GM19324 (cell line): ENCODE results near the gene GABRB1.

Experiments used
- ATAC-seq: cut with Tn5 transposase; IDR thresholded peaks from one replicate; pipeline ENCODE4 v1.9.1; 2021; ENCODE audit warnings: mild to moderate bottlenecking, moderate library complexity; ENCODE audit not compliant: unreplicated experiment, low FRiP score

GABRB1 gene

DNA sequence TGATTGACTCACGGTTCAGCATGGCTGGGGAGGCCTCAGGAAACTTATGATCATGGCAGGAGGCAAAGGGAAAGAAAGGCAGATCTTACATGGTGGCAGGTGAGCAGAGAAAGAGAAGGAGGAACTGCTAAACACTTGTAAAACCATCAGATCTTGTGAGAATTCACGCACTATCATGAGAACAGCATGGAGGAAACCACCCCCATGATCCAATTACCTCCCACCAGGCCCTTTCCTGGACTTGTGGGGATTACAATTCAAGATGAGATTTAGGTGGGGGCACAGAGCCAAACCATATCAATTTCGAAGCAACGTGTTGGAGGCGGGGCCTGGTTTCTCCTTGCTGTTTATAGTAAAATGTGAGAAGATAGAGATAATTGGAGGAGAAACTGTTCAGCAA is 167.4 kb downstream of the GABRB1 start:
- ATAC-seq = no peak

DNA sequence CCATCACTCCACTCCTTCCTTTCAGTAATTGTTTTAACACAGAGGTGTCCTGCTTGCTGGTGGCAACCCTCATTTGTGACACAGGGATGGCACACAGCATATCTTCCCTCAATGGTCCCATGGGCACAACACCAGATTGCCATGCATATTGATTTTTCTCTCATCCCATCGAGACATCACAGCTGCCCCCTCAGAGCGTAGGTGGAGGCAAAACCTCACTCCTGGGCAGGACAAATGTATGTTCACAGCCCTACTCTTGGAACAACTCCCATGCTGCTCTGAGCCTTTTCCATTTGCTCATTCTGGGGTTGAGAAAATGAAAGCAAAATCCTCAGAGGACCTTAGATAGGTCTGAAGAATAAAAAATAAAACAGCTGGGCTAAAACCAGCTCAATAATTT is 172.2 kb downstream of the GABRB1 start:
- no peak for ATAC-seq

DNA sequence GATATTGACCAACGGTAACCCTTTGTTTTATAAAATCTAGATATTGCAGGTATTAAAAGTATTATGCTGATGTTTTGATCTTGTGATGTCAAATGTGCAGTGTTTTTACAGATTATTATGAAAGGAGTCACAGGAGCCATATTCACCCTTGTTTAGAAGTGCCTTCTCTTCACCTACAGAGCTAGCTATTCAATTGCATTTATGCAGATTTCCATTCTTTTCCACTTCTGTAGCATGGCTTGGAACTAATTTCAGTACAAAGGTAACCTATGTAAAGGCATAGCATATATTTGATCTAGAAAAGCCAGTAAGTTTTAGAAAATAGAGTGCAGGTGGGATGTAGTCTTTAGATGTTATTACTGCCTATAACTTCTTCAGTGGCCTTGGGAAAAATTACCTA is 176.2 kb downstream of the GABRB1 start:
- ATAC-seq = no peak

DNA sequence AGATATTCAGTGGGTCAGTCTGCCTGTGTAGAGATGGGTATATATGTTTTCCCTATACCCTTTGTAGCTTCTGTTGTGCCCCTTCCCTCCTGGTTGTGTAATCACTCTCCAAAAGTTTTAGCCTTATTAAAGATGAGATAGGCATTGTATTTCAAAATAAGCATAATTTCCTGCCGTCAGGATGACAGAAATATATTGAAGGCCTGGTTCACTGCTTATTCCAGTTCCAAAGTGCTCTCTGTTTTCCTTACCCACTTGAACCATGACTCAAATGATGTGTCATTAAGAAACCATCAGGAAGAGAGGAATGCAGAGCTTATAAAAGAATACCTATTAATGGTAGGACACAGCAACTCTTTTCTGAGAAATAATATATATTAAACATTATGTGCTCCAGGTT is 178.5 kb downstream of the GABRB1 start:
- no peak for ATAC-seq

DNA sequence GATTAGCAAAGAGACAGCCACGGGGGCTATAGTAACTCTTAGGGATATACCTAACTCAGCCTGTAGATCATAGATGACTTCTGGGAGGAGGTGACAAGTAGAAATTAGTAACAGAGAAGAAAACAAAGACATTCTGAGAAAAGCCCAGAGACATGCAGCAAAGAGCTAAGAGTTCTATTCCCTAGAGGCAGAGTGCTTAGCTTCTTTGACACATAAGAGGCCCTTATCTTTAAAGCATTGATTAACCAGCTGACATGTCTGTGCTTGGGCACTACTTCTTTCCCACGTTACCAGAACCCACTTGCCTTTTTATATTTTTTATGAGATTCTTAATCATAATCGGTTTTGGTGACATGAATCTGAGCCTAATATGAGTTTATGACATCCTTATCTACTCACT is 179.5 kb downstream of the GABRB1 start:
- ATAC-seq = no peak

DNA sequence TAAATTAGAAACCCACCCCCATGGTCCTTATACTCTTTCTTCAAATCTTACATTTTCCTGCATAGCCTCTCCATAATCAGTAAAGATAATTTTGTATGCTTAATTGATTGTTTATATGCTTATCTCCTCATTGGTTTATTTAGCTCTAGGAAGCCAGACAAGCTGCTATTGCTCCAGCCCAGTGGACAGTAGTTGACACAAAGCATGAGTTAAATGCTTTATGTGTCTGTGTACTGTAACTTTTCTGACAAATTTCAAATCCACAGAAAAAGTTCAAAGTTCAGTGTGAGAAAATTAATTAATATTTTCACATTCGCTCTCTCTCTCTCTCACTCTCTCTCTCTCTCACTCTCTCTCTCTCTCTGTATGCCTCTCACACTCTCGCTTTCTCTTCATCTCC is 181.7 kb downstream of the GABRB1 start:
- ATAC-seq = no peak

DNA sequence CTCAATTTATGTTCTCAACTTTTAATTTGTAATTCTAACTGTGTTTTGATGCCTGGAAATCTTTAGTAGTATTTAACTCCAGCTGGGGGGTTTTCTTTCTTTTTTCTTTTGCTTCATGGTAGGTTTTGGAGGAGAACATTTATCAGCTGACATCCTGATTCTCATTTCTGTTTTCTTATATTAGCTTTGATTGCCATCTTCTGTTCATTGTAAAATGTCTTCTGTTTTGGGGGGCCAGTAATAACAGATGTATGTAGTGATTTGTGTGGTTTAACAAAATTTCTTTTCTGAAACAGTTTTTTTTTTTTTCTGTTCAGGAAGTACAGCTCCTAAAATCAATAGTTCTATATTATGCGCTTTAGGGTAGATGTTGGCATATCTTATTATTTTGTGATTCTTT is 182.2 kb downstream of the GABRB1 start:
- no peak for ATAC-seq

DNA sequence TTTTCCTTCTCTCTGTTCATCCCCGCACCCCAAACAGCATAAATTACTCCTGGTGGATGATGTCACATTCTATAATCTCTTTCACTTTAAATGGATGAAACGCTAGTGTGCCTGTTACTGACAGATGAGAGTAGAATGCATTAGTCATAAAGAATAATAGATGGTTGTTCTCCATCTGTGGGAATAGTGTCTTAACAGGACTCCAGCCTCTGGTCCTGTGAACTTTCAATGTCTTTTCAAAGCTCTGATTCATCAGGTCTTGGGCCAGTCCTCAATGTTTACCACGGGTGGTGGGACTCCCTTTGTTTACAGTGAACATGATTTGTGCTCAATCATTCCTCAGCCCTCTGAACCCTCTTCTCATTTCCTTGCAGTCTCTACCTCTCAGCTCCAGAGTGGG is 182.6 kb downstream of the GABRB1 start:
- ATAC-seq = no peak

DNA sequence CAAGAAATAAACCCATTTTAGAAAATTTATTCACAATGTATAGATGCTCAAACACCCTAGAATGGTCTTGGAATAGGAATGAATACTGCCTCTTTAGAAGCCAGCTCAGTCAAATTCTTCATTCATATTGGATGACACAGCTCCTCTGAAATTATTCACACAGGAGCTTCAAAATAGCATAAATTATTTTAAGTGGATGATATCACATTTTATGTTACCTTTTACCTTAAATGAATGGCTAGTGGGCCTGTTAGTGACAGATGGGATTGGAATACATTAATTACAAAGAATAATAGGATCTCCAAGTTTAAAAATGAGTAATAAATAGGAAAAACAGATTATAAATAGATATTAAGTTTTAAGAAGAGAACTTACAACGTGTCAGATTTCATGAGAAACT is 184.4 kb downstream of the GABRB1 start:
- no peak for ATAC-seq

DNA sequence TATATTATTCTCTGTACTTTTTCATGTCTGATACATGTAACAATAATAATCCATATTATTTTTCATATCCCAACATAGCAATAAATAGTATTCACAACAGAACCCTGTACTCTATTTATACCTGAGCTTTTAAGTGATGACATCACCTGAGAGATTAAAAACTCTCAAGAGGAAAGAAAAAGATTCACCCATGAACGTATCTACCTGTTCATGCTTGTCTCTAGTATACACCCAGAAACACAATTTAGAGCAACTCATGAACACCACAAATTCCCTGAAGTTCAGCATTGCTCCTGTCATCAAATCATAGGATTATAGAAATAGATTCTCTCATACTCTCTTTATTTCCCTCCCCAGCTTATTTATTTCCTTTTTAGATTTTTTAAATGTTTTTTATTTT is 185.9 kb downstream of the GABRB1 start:
- ATAC-seq = no peak

DNA sequence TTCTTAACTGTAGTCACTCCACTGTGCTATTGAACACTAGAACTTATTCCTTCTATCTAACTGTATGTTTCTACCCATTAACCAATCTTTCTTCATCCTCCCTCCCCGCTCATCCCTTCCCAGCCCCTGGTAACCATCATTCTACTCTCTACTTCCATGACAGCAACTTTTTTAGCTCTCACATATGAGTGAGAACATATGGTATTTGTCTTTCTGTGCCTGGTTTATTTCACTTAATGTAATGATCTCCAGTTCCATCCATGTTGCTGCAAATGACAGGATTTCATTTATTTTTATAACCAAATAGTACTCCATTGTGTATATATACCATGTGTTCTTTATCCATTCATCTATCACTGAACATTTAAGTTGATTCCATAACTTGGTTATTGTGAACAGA is 186.5 kb downstream of the GABRB1 start:
- no peak for ATAC-seq

DNA sequence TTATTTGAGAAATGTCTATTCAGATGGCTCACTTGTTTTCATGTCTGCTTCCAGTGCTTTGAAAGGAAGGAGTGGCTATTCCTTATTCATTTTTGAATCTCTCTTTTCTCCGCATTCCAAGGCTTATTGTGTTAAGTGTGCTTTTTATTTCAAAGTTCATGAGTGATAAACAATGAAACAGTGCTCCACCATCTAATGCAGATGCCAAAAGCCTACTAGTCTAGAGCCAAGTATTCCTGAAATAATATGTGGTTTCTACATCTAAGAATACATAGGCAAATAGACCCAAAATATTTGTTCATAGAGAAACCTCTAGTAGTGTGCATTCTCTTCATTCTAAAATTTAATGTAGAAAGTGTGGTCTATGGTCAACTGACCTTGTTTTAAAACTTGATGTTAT is 187.3 kb downstream of the GABRB1 start:
- ATAC-seq = no peak

DNA sequence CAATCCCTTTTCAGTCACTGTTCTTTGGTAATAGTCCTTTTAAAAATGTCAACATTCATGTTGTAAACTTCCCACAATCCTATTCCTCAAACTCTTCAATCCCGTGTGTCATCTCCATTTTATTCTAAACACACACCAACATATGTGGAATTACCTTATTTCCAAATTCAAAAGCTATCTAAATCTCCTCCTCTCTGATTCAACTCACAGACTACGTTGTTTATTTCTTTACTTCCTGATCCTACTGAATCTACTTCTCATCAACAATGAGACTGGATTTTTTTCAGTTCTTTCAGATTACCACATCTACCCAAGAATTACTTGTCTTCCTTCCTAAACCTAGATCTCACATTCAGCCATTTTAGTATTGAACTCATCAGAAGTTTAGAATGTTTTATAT is 188.2 kb downstream of the GABRB1 start:
- no peak for ATAC-seq

DNA sequence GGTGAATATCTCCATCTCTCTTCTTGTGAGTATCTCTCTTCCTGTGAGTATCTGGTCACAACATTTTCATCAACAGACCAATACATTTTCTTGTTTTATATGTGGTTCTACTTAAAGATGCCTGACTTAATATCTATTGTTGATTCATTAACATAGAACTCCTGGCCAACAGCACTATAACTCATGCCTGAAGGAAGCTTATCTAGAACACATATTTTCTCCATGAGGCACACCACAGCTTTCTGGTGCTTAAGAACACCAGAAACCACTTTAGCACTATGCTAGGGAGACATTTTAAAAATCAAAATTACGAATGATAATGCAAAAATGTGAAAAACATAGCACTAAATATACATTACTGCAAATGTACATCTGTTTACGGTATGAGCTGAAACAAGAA is 190.4 kb downstream of the GABRB1 start:
- no peak for ATAC-seq

DNA sequence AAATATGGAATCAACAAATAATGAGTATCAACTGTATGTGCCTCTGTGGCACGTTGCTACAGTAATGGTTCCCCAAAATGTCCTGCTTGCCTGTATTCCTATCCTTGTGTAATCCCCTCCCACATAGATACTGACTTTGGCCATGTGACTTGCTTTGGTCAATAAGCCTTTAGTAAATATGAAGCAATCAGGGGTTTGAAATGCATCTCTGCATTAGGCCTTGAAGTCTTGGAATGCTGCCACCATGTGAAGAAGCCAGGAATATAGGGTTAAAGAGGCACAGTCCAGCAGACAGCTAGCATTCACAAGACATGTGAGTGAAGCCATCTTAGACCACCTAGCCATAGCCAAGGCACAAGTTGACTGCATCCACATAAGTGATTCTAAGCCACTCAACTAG is 190.9 kb downstream of the GABRB1 start:
- ATAC-seq = no peak

DNA sequence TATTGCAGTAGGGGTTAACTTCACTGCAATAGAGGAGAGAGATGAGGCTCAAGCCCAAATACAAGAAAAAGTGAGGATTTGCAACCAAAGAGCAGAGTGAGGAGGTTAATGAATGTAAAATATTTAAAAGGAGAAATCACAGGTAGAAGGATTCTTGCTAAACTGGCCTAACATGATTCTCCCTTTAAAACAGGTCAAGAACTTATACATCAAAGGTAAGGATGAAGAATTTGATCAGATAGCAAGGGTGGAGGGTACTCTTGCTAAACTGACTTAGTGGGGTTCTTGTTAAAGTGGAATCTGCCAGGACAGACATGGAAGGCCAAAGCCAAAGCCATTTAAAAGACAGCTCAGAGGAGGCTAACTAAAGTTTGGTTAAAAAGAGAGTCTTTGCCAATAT is 193.0 kb downstream of the GABRB1 start:
- no peak for ATAC-seq

DNA sequence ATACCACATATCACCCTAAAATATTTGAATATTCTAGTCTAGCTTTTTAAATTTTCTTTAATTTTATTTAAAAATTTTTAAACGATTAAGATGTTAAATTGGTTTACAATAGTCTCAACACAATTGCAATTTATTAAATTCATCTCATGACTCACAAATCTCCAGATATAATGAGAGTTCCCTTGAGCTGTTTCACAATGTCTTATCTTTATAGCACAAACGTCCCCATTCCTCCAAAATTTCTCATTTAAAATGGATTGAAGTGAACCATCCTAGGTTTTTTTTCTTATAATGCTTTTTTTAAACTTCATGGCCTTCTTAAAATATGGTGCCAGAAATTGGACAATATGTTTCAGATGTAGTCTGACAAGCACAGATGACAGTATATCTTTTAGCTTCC is 204.4 kb downstream of the GABRB1 start:
- no peak for ATAC-seq

DNA sequence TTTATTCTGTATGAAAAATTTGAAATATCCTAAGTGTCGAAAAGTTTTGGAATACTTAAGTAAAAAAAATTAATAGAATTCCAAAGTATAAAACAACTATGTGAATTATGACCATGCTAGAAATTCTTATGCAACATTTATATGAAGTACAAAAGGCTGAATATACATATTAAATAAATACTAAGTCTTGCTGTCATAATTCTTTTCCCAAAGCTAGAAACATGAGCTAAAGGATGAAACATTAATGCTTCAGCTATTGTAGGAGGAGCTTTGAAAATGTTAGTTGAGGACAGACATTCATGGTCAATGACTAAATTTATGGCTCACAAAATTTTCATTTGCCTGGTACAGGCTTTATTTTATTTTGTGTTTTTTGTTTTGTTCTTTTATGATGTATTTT is 207.3 kb downstream of the GABRB1 start:
- ATAC-seq = no peak

DNA sequence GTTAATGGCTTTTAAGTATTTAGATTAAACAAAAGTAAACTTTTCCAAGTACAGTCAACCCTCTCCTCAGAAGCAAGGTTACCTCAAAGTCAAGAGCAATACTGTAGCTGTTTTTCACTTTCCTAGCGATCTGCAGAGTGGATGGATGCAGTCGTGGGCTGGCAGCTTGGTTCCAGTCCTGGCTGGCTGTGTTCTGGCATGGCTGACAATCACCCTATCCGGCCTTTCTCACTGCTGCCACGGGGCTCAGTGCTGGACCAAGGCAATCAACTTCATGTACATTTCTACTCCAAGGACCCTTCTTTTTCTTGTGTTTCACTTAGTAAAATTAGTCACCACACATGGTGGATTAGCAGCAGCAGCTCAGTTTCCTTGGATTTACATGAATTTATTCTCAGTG is 208.3 kb downstream of the GABRB1 start:
- ATAC-seq = no peak

DNA sequence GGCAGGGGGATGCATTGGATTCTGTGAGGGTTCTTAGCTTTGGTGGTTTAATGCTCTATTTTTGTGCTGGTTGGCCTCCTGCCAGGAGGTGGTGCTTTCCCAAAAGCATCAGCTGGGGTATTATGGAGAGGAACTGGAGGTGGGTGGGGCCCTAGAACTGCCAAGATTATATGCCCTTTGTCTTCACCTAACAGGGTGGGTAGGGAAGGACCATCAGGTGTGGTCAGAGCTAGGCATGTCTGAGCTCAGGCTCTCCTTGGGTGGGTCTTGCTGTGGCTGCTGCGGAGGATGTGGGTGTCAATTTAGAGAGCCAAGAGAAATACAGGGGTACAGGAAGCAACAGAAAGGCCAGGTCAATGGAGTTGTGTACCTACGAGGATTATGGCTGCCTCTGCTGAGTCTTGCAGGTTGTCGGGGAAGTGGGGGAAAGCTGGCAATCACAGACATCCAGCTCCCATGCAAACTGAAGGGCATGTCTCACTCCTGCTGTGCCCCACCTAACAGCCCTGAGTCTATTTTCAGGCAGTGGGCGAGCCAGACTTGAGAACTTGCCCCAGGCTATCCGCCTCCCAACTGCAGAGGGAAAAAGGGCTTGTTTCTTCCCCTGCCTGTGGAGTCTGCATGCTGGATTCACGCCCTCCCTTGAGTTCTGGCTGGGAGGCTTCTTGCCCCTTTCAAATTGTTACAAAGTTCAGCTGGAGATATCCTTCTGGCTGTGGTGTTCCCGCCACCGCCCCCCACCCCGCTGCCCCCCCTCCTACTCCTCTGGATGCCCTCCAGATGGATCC is 220.2 kb downstream of the GABRB1 start:
- no peak for ATAC-seq

DNA sequence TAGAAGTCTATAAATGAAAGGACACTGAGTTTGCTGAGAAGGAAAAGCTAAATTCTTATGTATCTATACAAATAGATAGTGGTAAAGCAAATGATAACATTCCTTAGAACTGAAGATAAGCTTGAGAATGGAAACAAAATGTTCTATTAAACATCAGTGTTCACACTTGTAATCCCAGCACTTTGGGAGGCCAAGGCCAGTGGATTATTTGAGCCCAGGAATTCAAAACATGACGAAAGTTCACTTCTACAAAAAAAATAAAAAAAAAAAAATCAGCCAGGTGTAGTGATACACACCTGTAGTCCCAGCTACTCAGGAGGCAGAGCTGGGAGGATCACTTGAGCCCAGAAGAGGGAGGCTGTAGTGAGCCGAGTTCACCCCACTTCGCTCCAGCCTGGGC is 232.4 kb downstream of the GABRB1 start:
- ATAC-seq = no peak

DNA sequence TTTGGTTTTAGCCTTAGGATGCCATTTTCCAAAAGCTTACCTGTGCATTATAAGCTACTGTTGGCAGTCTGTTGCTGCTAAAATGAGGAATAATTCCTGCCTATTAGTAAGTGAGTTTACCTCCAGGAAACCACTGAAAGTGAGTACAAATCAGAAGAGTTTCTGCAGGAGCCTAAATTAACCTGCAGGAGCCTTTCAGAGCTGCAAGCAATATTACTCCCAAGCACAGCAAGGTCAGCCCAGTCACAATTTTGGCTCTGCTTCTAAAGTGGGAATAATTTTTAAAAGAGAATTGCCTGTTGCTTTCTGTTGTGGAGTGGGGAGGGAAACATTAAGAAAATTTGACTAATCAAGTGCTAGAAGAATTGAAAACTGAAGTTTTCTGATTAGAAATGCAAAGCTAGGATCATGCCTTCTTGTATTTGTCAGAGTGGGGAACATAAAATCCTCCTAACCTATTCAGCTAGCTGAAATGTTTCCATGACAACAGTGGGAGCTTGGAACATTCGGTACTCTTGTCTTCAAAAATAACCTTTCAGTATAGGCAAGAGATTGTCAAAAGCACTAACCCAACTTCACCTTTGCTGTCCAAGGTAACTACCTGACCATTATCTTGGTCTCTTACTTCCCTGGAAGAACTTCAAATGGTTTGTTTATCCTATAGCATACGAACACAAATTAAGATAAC is 239.0 kb downstream of the GABRB1 start:
- ATAC-seq = no peak
